H1 (cell line): ENCODE measurements around the gene TMEM250. TPM values are rescaled to one million over a fixed set of nuclear protein-coding genes. Genes with fewer than 3 reads are reported as not detected.
A peak's percentile ranks its signal among the peaks of the same experiment; 100 is the strongest.

Source experiments
- CTCF ChIA-PET: fragments of 300-600 bp; sonication (Branson Sonifier 250); formaldehyde crosslinking; loops from one replicate; lab custom pipeline; 2021; ENCODE audit not compliant: partially characterized antibody; lab: Charles Lee
- POLR2A ChIA-PET: fragments of 300-600 bp; sonication (Branson Sonifier 250); formaldehyde crosslinking; loops from one replicate; lab custom pipeline; 2021; ENCODE audit warnings: inconsistent platforms; ENCODE audit not compliant: partially characterized antibody; lab: Charles Lee
- DNase-seq, 2 experiments: peaks; one replicate each; pipeline versions ENCODE4 v3.0.0 to v3.0.0-alpha.2; 2010 to 2022; ENCODE audit warnings: low spot score in 2 of 2, low read depth in 1 of 2, mixed read lengths in 1 of 2
- FAIRE-seq: peaks from 2 replicates; lab custom pipeline; 2011; peaks lifted over from hg19 to GRCh38; lab: Jason Lieb, UNC
- H2AFZ ChIP-seq: 2 replicates; pipeline ENCODE4 v1.8.1; 2012; ENCODE audit warnings: low read length, inconsistent platforms
- H2AK5ac ChIP-seq: 2 replicates; pipeline ENCODE4 v1.6.1; 2013; ENCODE audit warnings: low read depth, low read length
- H2BK120ac ChIP-seq: replicated peaks from 2 replicates; pipeline ENCODE3; 2013; ENCODE audit warnings: low read depth, low read length, inconsistent platforms
- H2BK12ac ChIP-seq: 2 replicates; pipeline ENCODE4 v1.6.1; 2013; ENCODE audit warnings: low read depth, low read length
- H2BK15ac ChIP-seq: 2 replicates; pipeline ENCODE4 v1.6.1; 2013; ENCODE audit warnings: low read length
- H2BK20ac ChIP-seq: 2 replicates; pipeline ENCODE4 v1.6.1; 2013; ENCODE audit warnings: low read length
- H2BK5ac ChIP-seq: 2 replicates; pipeline ENCODE4 v1.6.1; 2013; ENCODE audit warnings: low read depth, low read length
- H3K14ac ChIP-seq: 2 replicates; pipeline ENCODE4 v1.6.1; 2013; ENCODE audit warnings: inconsistent platforms; ENCODE audit not compliant: insufficient read length
- H3K18ac ChIP-seq: 2 replicates; pipeline ENCODE4 v1.6.1; 2013; ENCODE audit warnings: low read length; ENCODE audit errors: extremely low read depth
- H3K23ac ChIP-seq: 2 replicates; pipeline ENCODE4 v1.6.1; 2013; ENCODE audit warnings: inconsistent platforms; ENCODE audit not compliant: insufficient read length
- H3K23me2 ChIP-seq: 2 replicates; pipeline ENCODE4 v1.6.1; 2013; ENCODE audit warnings: low read depth, low read length
- H3K27ac ChIP-seq: 2 replicates; pipeline ENCODE4 v1.6.1; 2011; ENCODE audit warnings: low read depth, low read length, inconsistent platforms
- H3K27me3 ChIP-seq, 4 experiments: replicated peaks in 1 of 4; 1 replicate in 1 of 4; 2 replicates in 3 of 4; pipeline versions ENCODE4 v1.6.1 to v1.8.1; 2011 to 2013; ENCODE audit warnings: low read length in 3 of 4, mild to moderate bottlenecking in 3 of 4, inconsistent platforms in 2 of 4, mixed read lengths in 2 of 4, moderate library complexity in 1 of 4; ENCODE audit not compliant: control insufficient read depth in 3 of 4, insufficient read depth in 3 of 4; ENCODE audit errors: extremely low read depth in 1 of 4
- H3K36me3 ChIP-seq, 4 experiments: 2 replicates each; pipeline versions ENCODE4 v1.6.1 to v1.8.1; 2011 to 2013; ENCODE audit warnings: mild to moderate bottlenecking in 4 of 4, low read length in 3 of 4, moderate library complexity in 2 of 4, control low read depth in 1 of 4, inconsistent platforms in 1 of 4; ENCODE audit not compliant: insufficient read depth in 4 of 4, control insufficient read depth in 2 of 4
- H3K4ac ChIP-seq: replicated peaks from 2 replicates; pipeline ENCODE3; 2013; ENCODE audit warnings: low read length, low read depth, mixed read lengths, inconsistent platforms; ENCODE audit not compliant: insufficient read length
- H3K4me1 ChIP-seq, 4 experiments: replicated peaks in 1 of 4; 1 replicate in 1 of 4; 2 replicates in 3 of 4; pipeline versions ENCODE4 v1.6.1 to v1.8.1; 2011 to 2013; ENCODE audit warnings: low read length in 3 of 4, inconsistent platforms in 2 of 4, mixed read lengths in 1 of 4; ENCODE audit not compliant: insufficient read depth in 4 of 4, control insufficient read depth in 3 of 4
- H3K4me2 ChIP-seq, 2 experiments: 2 replicates each; pipeline versions ENCODE4 v1.6.1 to v1.8.1; 2011 to 2013; ENCODE audit warnings: low read depth in 2 of 2, low read length in 2 of 2, control low read depth in 1 of 2, inconsistent platforms in 1 of 2, mild to moderate bottlenecking in 1 of 2; ENCODE audit not compliant: insufficient read depth in 1 of 2
- H3K4me3 ChIP-seq, 4 experiments: fragments of 200-600, 300-600 bp in 1 of 4; sonication (generic), shearing (Covaris generic), sonication (Bioruptor Twin) in 1 of 4; 2 replicates each; pipeline versions ENCODE4 v1.5.1 to v1.8.1; 2011 to 2016; ENCODE audit warnings: low read length in 4 of 4, low read depth in 3 of 4, control low read depth in 2 of 4, inconsistent platforms in 2 of 4, mild to moderate bottlenecking in 2 of 4, mixed read lengths in 1 of 4, moderate library complexity in 1 of 4; ENCODE audit not compliant: insufficient read depth in 2 of 4; ENCODE audit errors: extremely low read depth in 1 of 4
- H3K56ac ChIP-seq: replicated peaks from 2 replicates; pipeline ENCODE3; 2013; ENCODE audit warnings: low read depth, mild to moderate bottlenecking, mixed read lengths, low read length, inconsistent platforms; ENCODE audit not compliant: insufficient read length
- H3K79me1 ChIP-seq: 2 replicates; pipeline ENCODE4 v1.6.1; 2013; ENCODE audit warnings: low read depth, low read length, control low read depth
- H3K79me2 ChIP-seq, 2 experiments: 2 replicates each; pipeline versions ENCODE4 v1.6.1 to v1.8.1; 2012 to 2013; ENCODE audit warnings: low read length in 2 of 2, mild to moderate bottlenecking in 2 of 2, inconsistent platforms in 1 of 2; ENCODE audit not compliant: insufficient read depth in 2 of 2, control insufficient read depth in 1 of 2
- H3K9ac ChIP-seq, 4 experiments: replicated peaks in 1 of 4; 1 replicate in 1 of 4; 2 replicates in 3 of 4; pipeline versions ENCODE4 v1.6.1 to v1.8.1; 2011 to 2013; ENCODE audit warnings: low read depth in 3 of 4, low read length in 3 of 4, control low read depth in 2 of 4, mild to moderate bottlenecking in 2 of 4, moderate library complexity in 2 of 4, inconsistent platforms in 1 of 4; ENCODE audit errors: extremely low read depth in 1 of 4
- H3K9me3 ChIP-seq, 2 experiments: 2 replicates each; pipeline versions ENCODE4 v1.6.1 to v1.8.1; 2012 to 2013; ENCODE audit warnings: mild to moderate bottlenecking in 2 of 2, moderate library complexity in 2 of 2, control low read depth in 1 of 2, inconsistent platforms in 1 of 2, low read depth in 1 of 2, low read length in 1 of 2, mixed read lengths in 1 of 2; ENCODE audit not compliant: insufficient read depth in 2 of 2
- H4K20me1 ChIP-seq, 2 experiments: replicated peaks in 1 of 2; 2 replicates each; pipeline versions ENCODE3 to v1.8.1; 2011 to 2013; ENCODE audit warnings: inconsistent platforms in 2 of 2, low read length in 2 of 2, mild to moderate bottlenecking in 1 of 2; ENCODE audit not compliant: insufficient read depth in 2 of 2, control insufficient read depth in 1 of 2
- H4K5ac ChIP-seq: 2 replicates; pipeline ENCODE4 v1.6.1; 2013; ENCODE audit warnings: low read length, low read depth, mixed read lengths, inconsistent platforms; ENCODE audit not compliant: insufficient read length
- H4K8ac ChIP-seq: 2 replicates; pipeline ENCODE4 v1.8.0; 2013; ENCODE audit warnings: mild to moderate bottlenecking, moderate library complexity, low read length, inconsistent platforms; ENCODE audit not compliant: insufficient read depth; ENCODE audit errors: extremely low read depth
- H4K91ac ChIP-seq: replicated peaks from 2 replicates; pipeline ENCODE3; 2013; ENCODE audit warnings: low read length, mixed read lengths, inconsistent platforms; ENCODE audit not compliant: insufficient read length
- CHD2 ChIP-seq: IDR thresholded peaks from 2 replicates; pipeline ENCODE4 v1.6.1; 2012; ENCODE audit warnings: low read length, improper control_type of control experiment
- EP300 ChIP-seq, 2 experiments: IDR thresholded peaks; 1 replicate in 1 of 2; 2 replicates in 1 of 2; pipeline ENCODE4 v1.6.1; 2011 to 2012; ENCODE audit warnings: low read depth in 2 of 2, low read length in 2 of 2, mild to moderate bottlenecking in 2 of 2, borderline replicate concordance in 1 of 2, inconsistent platforms in 1 of 2, moderate library complexity in 1 of 2
- GTF2F1 ChIP-seq: IDR thresholded peaks from 2 replicates; pipeline ENCODE4 v1.6.1; 2012; ENCODE audit warnings: low read depth, low read length, improper control_type of control experiment, borderline replicate concordance
- JUND ChIP-seq: IDR thresholded peaks from 2 replicates; pipeline ENCODE4 v1.6.1; 2011; ENCODE audit warnings: mild to moderate bottlenecking, improper control_type of control experiment, low read length
- KDM5A ChIP-seq: fragments of 200-600 bp; IDR thresholded peaks from 2 replicates; pipeline ENCODE4 v1.7.1; 2012; ENCODE audit warnings: mild to moderate bottlenecking, low read length, inconsistent platforms, mixed read lengths
- POLR2AphosphoS5 ChIP-seq: IDR thresholded peaks from 2 replicates; pipeline ENCODE4 v1.6.1; 2011; ENCODE audit warnings: low read depth, low read length
- RFX5 ChIP-seq: IDR thresholded peaks from 2 replicates; pipeline ENCODE4 v1.6.1; 2011; ENCODE audit warnings: low read depth, low read length, improper control_type of control experiment, borderline replicate concordance
- SAP30 ChIP-seq: fragments of 300-600 bp; sonication (generic); IDR thresholded peaks from 2 replicates; pipeline ENCODE4 v1.7.1; 2012; ENCODE audit warnings: low read length, moderate library complexity, mild to moderate bottlenecking, inconsistent platforms; ENCODE audit not compliant: insufficient read depth, insufficient replicate concordance
- SP1 ChIP-seq: IDR thresholded peaks from 2 replicates; pipeline ENCODE4 v1.6.1; 2011; ENCODE audit warnings: low read depth, low read length
- SP2 ChIP-seq: IDR thresholded peaks from 2 replicates; pipeline ENCODE4 v1.6.1; 2012; ENCODE audit warnings: mild to moderate bottlenecking, low read length, inconsistent platforms
- SP4 ChIP-seq: IDR thresholded peaks from 2 replicates; pipeline ENCODE4 v1.6.1; 2012; ENCODE audit warnings: low read length, inconsistent platforms
- TEAD4 ChIP-seq: IDR thresholded peaks from 2 replicates; pipeline ENCODE4 v1.6.1; 2012; ENCODE audit warnings: low read depth, low read length, inconsistent platforms, mixed read lengths
- WGBS, 2 experiments: shearing (Covaris generic) in 1 of 2; methylation state at CpG; one replicate each; pipeline versions ENCODE4 v1.1.6 to v1.1.7; 2013 to 2015; ENCODE audit warnings: low lambda C conversion rate in 2 of 2, mixed read lengths in 2 of 2, inconsistent platforms in 1 of 2, low coverage in 1 of 2, missing lambda C conversion rate in 1 of 2; ENCODE audit not compliant: insufficient replicate concordance in 2 of 2, insufficient coverage in 1 of 2, insufficient read length in 1 of 2; ENCODE audit errors: extremely low coverage in 1 of 2, missing lambda C conversion rate in 1 of 2; 5-methylcytosine and 5-hydroxymethylcytosine counted together
- polyA plus RNA-seq, 7 experiments: library from polyadenylated mRNA; depleted of rRNA in 3 of 7; stranded (reverse) in 5 of 7; unstranded in 2 of 7; fragments of >200 nt in 5 of 7; fragments of 200-250 nt in 2 of 7; gene quantifications; 1 replicate in 5 of 7; 2 replicates in 1 of 7; 4 replicates in 1 of 7; pipeline versions ENCODE4 v1.2.1 to v1.2.3, GENCODE V29; 2011 to 2013; ENCODE audit warnings: missing spikeins in 2 of 7, mixed read lengths in 2 of 7
- total RNA-seq: library from RNA; stranded (reverse); fragmentation: NEBNext Ultra II Directional; extraction: Animal tissue kit (Norgen Biotek cat#: 25700); gene quantifications from 2 replicates; pipeline ENCODE4 v1.2.1, GENCODE V29; 2021

TMEM250 gene
- total and polyA plus RNA-seq, 2 of the 8 experiments (the other 6 are each of a cell fraction or from before 2014, with no cell fraction given) = 22.3 to 34.9 TPM

- no peaks in the 10 kb centered on the region for H3K9me3 ChIP-seq
- H3K18ac ChIP-seq = peak overlapping the region; percentile 60
- no peak overlapping the region for H3K4me3 ChIP-seq
- peak overlapping the region; percentile 85 for H4K91ac ChIP-seq
- CTCF ChIA-PET = interaction anchor here (0.8 kb wide), 1 partner anchor 121 kb away, joined by 3 read pairs; no protein-coding TSS in a partner anchor
- H3K4ac ChIP-seq = peak overlapping the region; percentile 38
- peak overlapping the region; percentile 61; the same call in 1 of the 2 replicates for H2BK15ac ChIP-seq
- no peak for TF ChIP-seq JUND
- no peak for TF ChIP-seq SP4
- no peak for TF ChIP-seq POLR2AphosphoS5
- no peak for TF ChIP-seq KDM5A
- TF ChIP-seq SP2 = no peak
- no peak for TF ChIP-seq SP1
- no peak for TF ChIP-seq RFX5
- no peak for TF ChIP-seq TEAD4
- no peak for TF ChIP-seq GTF2F1
- no peak for TF ChIP-seq EP300 (IDR thresholded peaks at IDR 0.05; ENCODE audit: borderline replicate concordance in 1 of 2, low read depth in 2 of 2, low read length in 2 of 2)
- no peak for TF ChIP-seq SAP30
- TF ChIP-seq CHD2 = no peak
- H3K27ac ChIP-seq = no peak overlapping the region; the same call in 1 of the 2 replicates
- no peak overlapping the region for H3K23ac ChIP-seq
- DNase-seq (no peak), FAIRE-seq (no peak)
- H2BK12ac ChIP-seq = 0 out of 2 replicates have a peak overlapping the region, but pooled peaks have one; percentile 9
- no peaks in the 10 kb centered on the region; the same call in 1 of the 2 replicates for H3K79me1 ChIP-seq
- H3K4me2 ChIP-seq = no peak overlapping the region
- H4K8ac ChIP-seq = peak overlapping the region; percentile 74; the same call in 1 of the 2 replicates
- H4K20me1 ChIP-seq = peaks cover 3 to 5% of the 10 kb centered on the region in 2 experiments
- peaks cover 0 to 6% of the 10 kb centered on the region in 2 experiments; a peak in 1 of 4 replicates for H3K79me2 ChIP-seq
- H2BK5ac ChIP-seq = no peak overlapping the region
- H3K4me1 ChIP-seq = peaks cover 0 to 34% (median 18%) of the 10 kb centered on the region in 4 experiments; a peak in 6 of 7 replicates
- WGBS, 2 experiments = 91% methylated on average over 15 of the region's 15 CpGs; no CpG with 5 or more reads in 1 of the 2 experiments
- H2BK20ac ChIP-seq = no peak overlapping the region
- no peak overlapping the region for H3K14ac ChIP-seq
- H4K5ac ChIP-seq = no peak overlapping the region
- H2AK5ac ChIP-seq = 0 out of 2 replicates have a peak overlapping the region, but pooled peaks have one; percentile 47
- POLR2A ChIA-PET = interaction anchor here (1.1 kb wide), 1 partner anchor 23 kb away, joined by 4 read pairs; no protein-coding TSS in a partner anchor
- H3K23me2 ChIP-seq = no peaks in the 10 kb centered on the region
- no peaks in the 10 kb centered on the region for H3K36me3 ChIP-seq
- no peak overlapping the region for H3K9ac ChIP-seq
- no peak overlapping the region for H2AFZ ChIP-seq
- no peak overlapping the region for H2BK120ac ChIP-seq
- H3K27me3 ChIP-seq = peaks cover 0 to 8% (median 5%) of the 10 kb centered on the region in 4 experiments; a peak in 2 of 7 replicates
- H3K56ac ChIP-seq = no peak overlapping the region
Measured at GRCh38 chr9:136088481-136088938, 30.2 kb downstream of the TMEM250 start.
